T-cell (primary cell): ENCODE results near the gene TOMM20. TPM values are rescaled to one million over a fixed set of nuclear protein-coding genes. Genes with fewer than 3 reads are reported as not detected.
"Not testable (repeated sequence)": the region's sequence is repeated elsewhere in the genome, so short reads cannot be mapped to it uniquely, and the experiment has no call there.

Source experiments
- ATAC-seq, 4 experiments: fragments of 200-7000 bp in 3 of 4; fragments of 150-1000 bp in 1 of 4; cut with Tn5 transposase; replicated peaks in 1 of 4; 1 replicate in 3 of 4; 2 replicates in 1 of 4; pipeline ENCODE4 v1.10.0; 2021; ENCODE audit warnings: moderate library complexity in 3 of 4, mild to moderate bottlenecking in 2 of 4, moderate number of reproducible peaks in 1 of 4
- CTCF ChIA-PET, 2 donors: fragments of 300-600 bp; sonication (Branson Sonifier 250); formaldehyde crosslinking; loops; one replicate each; lab custom pipeline; 2022; ENCODE audit warnings: antibody characterized with exemption in 2 of 2; lab: Charles Lee
- POLR2A ChIA-PET, 2 donors: fragments of 300-600 bp; sonication (Branson Sonifier 250); formaldehyde crosslinking; loops; one replicate each; lab custom pipeline; 2022; ENCODE audit warnings: antibody characterized with exemption in 2 of 2; lab: Charles Lee
- DNase-seq, 35 experiments: peaks; one replicate each; pipeline versions ENCODE4 v3.0.0 to v3.0.0-alpha.2; 2013 to 2023
- H3K27ac ChIP-seq: one replicate; pipeline ENCODE4 v1.5.1; 2013; ENCODE audit warnings: low read length
- H3K27me3 ChIP-seq, 2 experiments: replicated peaks in 1 of 2; 1 replicate in 1 of 2; 2 replicates in 1 of 2; pipeline versions ENCODE4 v1.6.1 to v1.7.0; 2013; ENCODE audit warnings: low read length in 1 of 2, mixed read lengths in 1 of 2; ENCODE audit not compliant: control insufficient read depth in 2 of 2, insufficient read depth in 2 of 2; ENCODE audit errors: extremely low read depth in 1 of 2
- H3K36me3 ChIP-seq, 2 donors: 1 replicate in 1 of 2; 2 replicates in 1 of 2; pipeline versions ENCODE4 v1.6.1 to v1.7.0; 2013; ENCODE audit warnings: low read length in 1 of 2; ENCODE audit not compliant: control insufficient read depth in 2 of 2, insufficient read depth in 1 of 2; ENCODE audit errors: extremely low read depth in 1 of 2
- H3K4me1 ChIP-seq, 2 experiments: 1 replicate in 1 of 2; 2 replicates in 1 of 2; pipeline versions ENCODE4 v1.6.1 to v1.7.0; 2013; ENCODE audit warnings: low read length in 2 of 2, mixed read lengths in 1 of 2; ENCODE audit not compliant: insufficient read depth in 2 of 2, control insufficient read depth in 1 of 2; ENCODE audit errors: extremely low read depth in 1 of 2
- H3K4me3 ChIP-seq, 2 donors: 1 replicate in 1 of 2; 2 replicates in 1 of 2; pipeline versions ENCODE4 v1.5.1 to v1.7.0; 2013; ENCODE audit warnings: mild to moderate bottlenecking in 2 of 2, low read length in 1 of 2, moderate library complexity in 1 of 2; ENCODE audit not compliant: control insufficient read depth in 1 of 2; ENCODE audit errors: extremely low read depth in 1 of 2
- H3K9me3 ChIP-seq: 2 replicates; pipeline ENCODE4 v1.7.0; 2013
- H3K27ac Mint-ChIP-seq, 2 donors: one replicate each; pipeline ENCODE4 v1.8.0; 2020 to 2021; ENCODE audit warnings: mild to moderate bottlenecking in 2 of 2, mixed read lengths in 2 of 2
- H3K27me3 Mint-ChIP-seq, 2 donors: one replicate each; pipeline ENCODE4 v1.8.0; 2021 to 2022; ENCODE audit warnings: mixed read lengths in 2 of 2
- H3K36me3 Mint-ChIP-seq: one replicate; pipeline ENCODE4 v1.8.0; 2021; ENCODE audit warnings: mixed read lengths
- H3K4me1 Mint-ChIP-seq, 3 donors: one replicate each; pipeline ENCODE4 v1.8.0; 2020 to 2022; ENCODE audit warnings: mixed read lengths in 3 of 3, mild to moderate bottlenecking in 1 of 3
- H3K4me3 Mint-ChIP-seq, 3 donors: one replicate each; pipeline ENCODE4 v1.8.0; 2020 to 2022; ENCODE audit warnings: mild to moderate bottlenecking in 3 of 3, mixed read lengths in 3 of 3, moderate library complexity in 3 of 3
- H3K9me3 Mint-ChIP-seq, 3 donors: one replicate each; pipeline ENCODE4 v1.8.0; 2020 to 2022; ENCODE audit warnings: mixed read lengths in 3 of 3
- WGBS: methylation state at CpG from one replicate; pipeline ENCODE4 v1.1.5; 2013; ENCODE audit warnings: missing lambda C conversion rate; ENCODE audit not compliant: insufficient coverage; 5-methylcytosine and 5-hydroxymethylcytosine counted together
- total RNA-seq, 35 experiments: library from RNA in 6 of 35; stranded (reverse) in 6 of 35; fragments of 120-200 nt in 1 of 35; gene quantifications; one replicate each; pipeline versions ENCODE4 v1.2.1 to v1.2.4 and lab custom pipeline; 2013 to 2026

Gene TOMM20
- total RNA-seq, 5 donors from 2014 or later (not counting 1 experiment from before 2014, with no cell fraction given): 81.7 to 115 (median 106) TPM

DNA sequence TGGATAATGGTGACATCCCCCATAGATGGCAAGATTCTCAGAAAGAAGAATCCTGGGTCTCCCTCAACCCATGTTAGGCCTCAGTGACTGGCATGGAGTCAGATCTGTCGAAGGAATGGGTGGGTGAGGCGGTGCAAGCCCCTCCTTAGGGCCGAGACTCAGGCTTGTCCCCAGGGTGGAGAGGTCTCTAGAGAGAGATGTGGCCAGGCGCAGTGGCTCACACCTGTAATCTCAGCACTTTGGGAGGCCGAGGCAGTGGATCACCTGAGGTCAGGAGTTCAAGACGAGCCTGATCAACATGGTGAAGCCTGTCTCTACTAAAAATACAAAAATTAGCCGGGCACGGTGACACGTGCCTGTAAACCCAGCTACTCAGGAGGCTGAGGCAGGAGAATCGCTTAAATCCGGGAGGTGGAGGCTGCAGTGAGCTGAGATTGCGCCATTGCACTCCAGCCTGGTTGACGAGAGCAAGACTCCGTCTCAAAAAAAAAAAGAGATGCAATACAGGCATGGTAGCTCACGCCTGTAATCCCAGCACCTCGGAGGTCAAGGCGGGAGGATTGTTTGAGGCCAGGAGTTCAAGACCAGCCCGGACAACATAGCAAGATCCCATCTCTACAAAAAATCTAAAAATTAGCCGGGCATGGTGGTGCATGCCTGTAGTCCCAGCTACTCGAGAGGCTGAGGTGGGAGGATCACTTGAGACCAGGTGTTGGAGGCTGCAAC, 37.2 kb downstream of the TOMM20 start:
- POLR2A ChIA-PET: interaction anchor here (0.5 to 0.6 kb wide), 2 partner anchors 64 to 485 kb away, joined by 3 to 4 read pairs; no protein-coding TSS in a partner anchor
- H3K9me3 ChIP-seq, H3K36me3 Mint-ChIP-seq, H3K27ac Mint-ChIP-seq, H3K36me3 ChIP-seq, H3K4me1 ChIP-seq, H3K4me3 ChIP-seq, H3K27ac ChIP-seq, H3K4me3 Mint-ChIP-seq, H3K27me3 Mint-ChIP-seq, H3K4me1 Mint-ChIP-seq, H3K9me3 Mint-ChIP-seq, DNase-seq, ATAC-seq: not testable (repeated sequence)
- peaks cover 0 to 19% of the 10 kb centered on the region in 2 experiments for H3K27me3 ChIP-seq
- CTCF ChIA-PET: interaction anchor here (0.6 to 1.3 kb wide), 4 partner anchors 12 to 56 kb away, joined by 3 to 4 read pairs (median 3); no protein-coding TSS in a partner anchor
- WGBS: 97% methylated on average over 18 of the region's 20 CpGs

DNA sequence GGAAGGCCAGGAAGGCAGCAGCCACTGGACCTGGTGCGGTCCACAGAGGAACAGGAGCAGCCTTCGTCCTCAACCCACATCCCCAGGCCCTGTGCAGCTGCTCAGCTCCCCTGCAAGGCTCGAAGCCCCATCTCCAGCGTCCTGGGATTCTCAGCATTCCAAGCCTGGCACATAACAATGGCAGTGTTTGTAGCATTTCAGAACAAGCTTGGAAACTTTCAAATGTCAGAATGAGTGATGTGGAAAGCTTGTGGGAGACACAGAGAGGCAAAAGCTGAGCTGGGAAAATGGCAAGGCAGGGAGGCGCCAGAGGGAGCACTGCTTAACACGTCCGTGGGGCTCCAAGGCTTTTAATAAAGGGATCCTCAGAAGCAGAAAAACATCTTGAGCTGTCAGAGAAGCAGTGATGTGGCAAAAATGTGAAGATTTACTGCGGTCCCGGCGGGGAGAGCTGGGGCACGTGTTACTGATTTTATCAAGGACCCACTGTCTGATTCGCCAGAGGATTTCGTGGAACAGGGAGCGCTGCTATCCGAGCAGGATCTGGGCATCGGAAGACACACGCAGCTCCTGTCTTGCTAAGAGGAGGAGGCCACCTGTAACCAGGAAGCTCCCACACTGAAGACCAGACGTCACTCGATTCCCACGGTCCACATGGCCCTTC, 38.1 kb downstream of the TOMM20 start:
- WGBS: 76% methylated on average over 20 of the region's 20 CpGs
- Histone ChIP-seq H3K27ac (no peak overlapping the region), H3K9me3 (no peaks in the 10 kb centered on the region), H3K4me1 (peaks cover 0 to 8% of the 10 kb centered on the region in 2 experiments), H3K36me3 (no peaks in the 10 kb centered on the region), H3K4me3 (no peak overlapping the region), H3K27me3 (peaks cover 0 to 19% of the 10 kb centered on the region in 2 experiments)
- H3K4me1 Mint-ChIP-seq: peaks cover 6 to 8% (median 6%) of the 10 kb centered on the region in 3 donors
- ATAC-seq (no peak), DNase-seq (no peak)
- ChIA-PET POLR2A (interaction anchor here in 1 of 2 donors (0.5 kb wide), 1 partner anchor 484 kb away, joined by 4 read pairs; no protein-coding TSS in a partner anchor), CTCF (interaction anchor here (0.6 to 1.3 kb wide), 5 partner anchors 11 to 555 kb away, joined by 3 to 4 read pairs (median 3); no protein-coding TSS in a partner anchor)
- no peaks in the 10 kb centered on the region for H3K9me3 Mint-ChIP-seq
- H3K4me3 Mint-ChIP-seq: no peak overlapping the region
- H3K27me3 Mint-ChIP-seq: peaks cover 2 to 6% of the 10 kb centered on the region in 2 donors
- no peak overlapping the region for H3K27ac Mint-ChIP-seq
- no peaks in the 10 kb centered on the region for H3K36me3 Mint-ChIP-seq

GRCh38 chr1:235088907-235089306, 39.7 kb downstream of the TOMM20 start:
- CTCF ChIA-PET: interaction anchor here in 1 of 2 donors (0.6 kb wide), 1 partner anchor 693 kb away, joined by 4 read pairs; no protein-coding TSS in a partner anchor
- H3K27ac ChIP-seq: no peak overlapping the region
- H3K4me1 ChIP-seq: peaks cover 0 to 7% of the 10 kb centered on the region in 2 experiments
- peaks cover 0 to 15% of the 10 kb centered on the region in 2 experiments for H3K27me3 ChIP-seq
- H3K27me3 Mint-ChIP-seq: peaks cover 2 to 4% of the 10 kb centered on the region in 2 donors
- 93% methylated on average over 3 of the region's 7 CpGs for WGBS
- H3K4me3 ChIP-seq: no peak overlapping the region
- no peaks in the 10 kb centered on the region for H3K36me3 Mint-ChIP-seq
- H3K9me3 Mint-ChIP-seq: no peaks in the 10 kb centered on the region
- no peak overlapping the region for H3K27ac Mint-ChIP-seq
- H3K9me3 ChIP-seq: no peaks in the 10 kb centered on the region
- H3K4me3 Mint-ChIP-seq: no peak overlapping the region
- no peaks in the 10 kb centered on the region for H3K36me3 ChIP-seq
- peaks cover 5 to 7% (median 6%) of the 10 kb centered on the region in 3 donors for H3K4me1 Mint-ChIP-seq
- no peak for DNase-seq
- no peak for ATAC-seq
- POLR2A ChIA-PET: interaction anchor here (0.5 to 0.6 kb wide), 4 partner anchors 20 to 476 kb away, joined by 3 to 7 read pairs (median 4); no protein-coding TSS in a partner anchor

- Mint-ChIP-seq H3K36me3 (no peaks in the 10 kb centered on the region), H3K4me1 (peaks cover 6 to 7% (median 6%) of the 10 kb centered on the region in 3 donors), H3K9me3 (no peaks in the 10 kb centered on the region), H3K4me3 (no peak overlapping the region), H3K27ac (no peak overlapping the region), H3K27me3 (no peaks in the 10 kb centered on the region)
- no peak for DNase-seq
- Histone ChIP-seq H3K4me1 (peaks cover 4 to 7% of the 10 kb centered on the region in 2 experiments), H3K36me3 (no peaks in the 10 kb centered on the region), H3K4me3 (no peak overlapping the region), H3K27ac (no peak overlapping the region), H3K27me3 (peaks cover 0 to 13% of the 10 kb centered on the region in 2 experiments), H3K9me3 (no peaks in the 10 kb centered on the region)
- POLR2A ChIA-PET: interaction anchor here (0.5 to 0.6 kb wide), 2 partner anchors 98 to 475 kb away, joined by 5 to 7 read pairs; no protein-coding TSS in a partner anchor
- WGBS: 93% methylated on average over 5 of the region's 6 CpGs
- ATAC-seq: no peak
- CTCF ChIA-PET: no interaction called here
These were observed 40.2 kb downstream of the TOMM20 start for GRCh38 chr1:235088430-235088829.

DNA sequence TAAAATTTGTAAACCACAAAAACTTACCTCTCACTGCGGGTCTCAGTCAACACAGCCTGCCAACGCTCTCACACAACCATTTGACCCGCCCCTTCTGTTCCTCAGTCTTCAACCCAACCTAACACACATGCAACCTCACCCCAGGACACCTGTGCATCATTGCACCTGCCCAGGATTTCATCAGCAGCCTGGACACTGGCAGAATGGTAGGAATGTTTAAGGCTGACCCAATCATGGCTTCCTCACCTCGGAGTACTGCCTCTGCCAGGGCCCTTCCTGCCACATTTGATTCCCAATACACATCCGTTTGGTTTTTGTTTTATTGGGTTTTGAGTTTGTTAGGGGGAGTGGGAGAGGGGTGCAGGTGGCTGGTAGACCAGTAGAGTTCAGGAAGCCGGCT, 40.7 kb downstream of the TOMM20 start:
- ChIA-PET CTCF (interaction anchor here in 1 of 2 donors (0.7 kb wide), 1 partner anchor 436 kb away, joined by 3 read pairs; no protein-coding TSS in a partner anchor), POLR2A (no interaction called here)
- H3K27ac ChIP-seq: no peak overlapping the region
- no peaks in the 10 kb centered on the region for H3K9me3 Mint-ChIP-seq
- no peaks in the 10 kb centered on the region for H3K27me3 Mint-ChIP-seq
- ATAC-seq: no peak
- H3K4me1 ChIP-seq: peaks cover 4 to 12% of the 10 kb centered on the region in 2 experiments
- no peak overlapping the region for H3K4me3 ChIP-seq
- no peaks in the 10 kb centered on the region for H3K9me3 ChIP-seq
- WGBS: no CpG with 5 or more reads among the region's 6 CpGs
- H3K36me3 Mint-ChIP-seq: no peaks in the 10 kb centered on the region
- no peak overlapping the region for H3K27ac Mint-ChIP-seq
- DNase-seq: no peak
- peaks cover 11 to 12% (median 12%) of the 10 kb centered on the region in 3 donors for H3K4me1 Mint-ChIP-seq
- no peak overlapping the region for H3K4me3 Mint-ChIP-seq
- H3K27me3 ChIP-seq: peaks cover 0 to 8% of the 10 kb centered on the region in 2 experiments
- no peaks in the 10 kb centered on the region for H3K36me3 ChIP-seq
